ENCODE results near the gene LOXHD1.

Gene LOXHD1

DNA sequence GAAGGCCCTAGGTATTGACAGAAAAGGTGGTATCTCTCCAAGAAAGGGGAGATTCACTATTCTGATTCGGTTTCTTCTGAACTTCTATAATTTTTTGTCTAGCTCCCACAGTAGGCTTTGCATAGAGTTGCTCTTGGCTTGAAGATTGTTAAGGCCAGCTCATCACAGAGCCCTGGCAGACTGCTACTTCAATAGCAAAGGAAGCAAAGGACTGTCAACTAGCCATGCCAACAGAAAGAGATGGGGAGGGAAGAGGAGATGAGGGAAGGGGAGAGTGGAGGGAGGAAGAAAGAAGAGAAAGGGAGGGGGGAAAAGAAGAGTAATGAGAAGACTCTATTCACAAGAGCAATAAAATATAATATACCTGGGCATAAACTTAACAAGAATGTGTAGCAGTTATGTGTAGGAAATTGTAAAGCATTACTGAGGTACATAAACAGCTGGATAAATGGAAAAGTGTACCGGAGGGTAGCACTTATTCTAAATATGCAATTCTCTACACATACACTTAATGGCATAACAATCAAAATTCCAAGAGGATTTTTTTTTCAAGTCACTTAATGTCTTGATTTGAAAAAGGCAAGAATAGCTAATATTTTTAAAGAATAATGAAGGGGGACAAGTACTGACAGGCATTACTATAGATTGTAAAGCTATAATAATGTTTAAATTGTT lies 102.5 kb downstream of the LOXHD1 start:
- DNase-seq (ENCODE audit: low read depth in 3 of 3, low spot score in 1 of 3), result no peak

DNA sequence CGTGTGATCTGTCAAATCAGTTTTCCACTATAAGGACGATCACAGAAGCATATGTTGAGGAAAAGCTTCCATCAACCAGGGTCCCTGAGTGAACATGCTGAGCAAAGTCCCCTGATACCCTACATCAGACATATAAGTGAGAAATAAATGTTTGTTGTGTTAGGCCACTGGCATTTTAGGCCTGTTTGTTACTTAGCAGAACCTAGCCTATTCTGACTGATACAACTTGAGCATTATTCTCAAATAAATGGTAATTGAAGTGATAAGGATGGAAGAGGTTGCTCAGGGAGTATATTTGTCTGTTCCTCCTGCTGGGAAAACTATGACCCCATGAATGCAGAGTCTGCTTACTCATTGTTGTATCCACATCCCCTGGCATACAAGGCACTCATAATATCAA lies 106.4 kb downstream of the LOXHD1 start:
- DNase-seq (ENCODE audit: low read depth in 3 of 3, low spot score in 1 of 3), result no peak

DNA sequence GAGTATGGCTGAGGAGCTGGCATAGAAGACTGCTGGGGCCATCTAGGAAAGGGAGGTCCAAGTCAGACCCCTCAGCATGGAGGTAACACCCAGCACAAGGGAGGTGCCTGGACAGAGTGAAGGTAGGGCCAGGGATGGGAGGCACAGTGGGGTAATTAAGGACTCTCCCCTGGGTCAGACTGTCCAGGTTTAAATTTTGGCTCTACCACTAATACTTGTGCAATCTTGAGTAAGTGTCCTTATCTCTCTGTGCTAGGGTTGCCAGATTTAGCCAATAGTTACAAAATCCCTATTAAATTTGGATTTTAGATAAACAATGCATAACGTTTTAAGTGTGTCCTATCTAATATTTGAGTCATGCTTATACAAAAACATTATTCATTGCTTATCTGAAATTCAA lies 109.5 kb downstream of the LOXHD1 start:
- no peak for DNase-seq (ENCODE audit: low read depth in 3 of 3, low spot score in 1 of 3)

DNA sequence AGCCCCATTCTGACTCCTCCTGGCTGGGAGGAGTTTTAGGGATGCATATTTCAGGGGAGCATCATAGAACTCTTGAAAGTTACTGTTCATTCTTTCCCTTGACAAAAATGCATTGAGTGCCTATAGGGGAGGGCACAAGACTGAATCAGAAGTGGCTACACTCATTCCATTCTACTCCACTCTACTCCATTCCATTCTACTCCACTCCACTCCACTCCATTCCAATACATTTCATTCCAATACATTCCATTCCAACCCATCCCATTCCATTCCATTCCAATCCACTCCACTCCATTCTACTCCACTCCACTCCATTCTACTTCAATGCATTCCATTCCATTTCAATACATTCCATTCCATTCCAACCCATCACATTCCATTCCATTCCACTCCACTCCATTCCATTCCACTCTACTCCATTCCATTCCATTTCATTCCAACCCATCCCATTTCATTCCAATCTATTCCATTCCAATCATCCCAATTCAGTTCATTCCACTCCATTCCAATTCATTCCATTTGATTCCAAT lies 110.8 kb downstream of the LOXHD1 start:
- DNase-seq (ENCODE audit: low read depth in 3 of 3, low spot score in 1 of 3), result no peak

DNA sequence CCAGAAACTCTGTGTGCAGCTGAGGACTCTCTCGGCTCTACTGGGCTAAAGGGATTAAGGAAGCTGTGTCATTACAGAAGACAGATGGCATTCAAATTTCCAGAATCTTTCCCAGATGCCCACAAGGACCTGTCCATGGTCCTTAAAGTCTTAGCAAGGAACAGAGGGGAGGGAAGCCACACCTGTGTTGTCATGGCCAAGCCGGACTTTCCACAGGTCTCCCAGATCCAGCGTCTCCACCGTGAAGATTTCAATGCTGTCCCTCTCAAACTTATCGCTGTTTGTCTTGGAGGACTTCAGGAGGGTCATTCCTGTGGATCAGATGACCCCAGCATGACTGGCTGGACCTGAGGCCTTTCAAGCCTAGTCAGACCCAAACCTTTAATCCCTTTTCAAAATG lies 114.5 kb downstream of the LOXHD1 start:
- DNase-seq (ENCODE audit: low read depth in 3 of 3, low spot score in 1 of 3), result no peak

DNA sequence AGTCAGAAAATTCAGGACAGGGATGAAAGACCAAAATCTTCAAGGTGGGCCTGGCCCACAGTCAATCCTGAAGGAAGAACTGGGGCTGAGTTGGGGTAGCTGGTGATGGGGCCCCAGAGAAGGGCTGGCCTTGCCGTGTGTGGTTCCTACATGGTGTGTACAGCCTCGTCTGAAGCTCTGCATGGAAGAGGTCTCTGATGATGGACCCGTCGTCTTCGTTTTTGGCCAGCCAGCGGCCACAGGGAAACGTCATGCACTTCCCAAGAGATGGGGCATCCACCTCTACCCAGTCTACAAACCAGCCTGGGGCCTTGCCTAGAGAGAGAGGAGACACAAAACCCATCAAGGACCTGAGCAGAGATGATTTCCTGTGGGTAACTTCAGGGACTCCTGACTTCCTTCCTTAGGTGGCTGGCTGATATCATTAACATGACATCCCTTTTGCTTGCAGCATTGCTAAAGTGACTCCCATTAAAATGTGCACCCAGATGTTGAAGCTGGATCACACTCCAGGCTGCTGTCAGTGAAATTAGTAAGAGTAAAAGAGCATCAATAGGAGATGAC lies 115.3 kb downstream of the LOXHD1 start:
- no peak for DNase-seq (ENCODE audit: low read depth in 3 of 3, low spot score in 1 of 3)

DNA sequence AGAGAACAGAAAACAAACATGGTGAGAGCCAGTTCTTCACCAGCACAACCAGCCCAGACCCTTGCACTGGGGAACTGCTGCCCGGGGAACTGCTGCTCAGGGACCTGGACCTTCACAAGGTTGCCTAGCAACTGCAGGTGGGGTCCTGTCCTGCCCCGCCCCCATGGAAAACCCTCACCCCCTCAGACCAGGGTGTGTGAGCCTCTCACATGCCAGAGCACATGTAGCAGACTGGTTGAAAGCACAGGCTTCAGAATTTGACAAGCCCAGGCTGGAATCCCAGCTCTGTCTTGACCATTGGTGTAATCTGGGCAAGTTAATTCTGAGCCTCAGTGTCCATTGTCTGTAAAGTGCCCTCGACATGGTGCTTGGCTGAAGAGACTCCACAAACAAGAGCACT lies 118.6 kb downstream of the LOXHD1 start:
- DNase-seq (ENCODE audit: low read depth in 3 of 3, low spot score in 1 of 3), result no peak

DNA sequence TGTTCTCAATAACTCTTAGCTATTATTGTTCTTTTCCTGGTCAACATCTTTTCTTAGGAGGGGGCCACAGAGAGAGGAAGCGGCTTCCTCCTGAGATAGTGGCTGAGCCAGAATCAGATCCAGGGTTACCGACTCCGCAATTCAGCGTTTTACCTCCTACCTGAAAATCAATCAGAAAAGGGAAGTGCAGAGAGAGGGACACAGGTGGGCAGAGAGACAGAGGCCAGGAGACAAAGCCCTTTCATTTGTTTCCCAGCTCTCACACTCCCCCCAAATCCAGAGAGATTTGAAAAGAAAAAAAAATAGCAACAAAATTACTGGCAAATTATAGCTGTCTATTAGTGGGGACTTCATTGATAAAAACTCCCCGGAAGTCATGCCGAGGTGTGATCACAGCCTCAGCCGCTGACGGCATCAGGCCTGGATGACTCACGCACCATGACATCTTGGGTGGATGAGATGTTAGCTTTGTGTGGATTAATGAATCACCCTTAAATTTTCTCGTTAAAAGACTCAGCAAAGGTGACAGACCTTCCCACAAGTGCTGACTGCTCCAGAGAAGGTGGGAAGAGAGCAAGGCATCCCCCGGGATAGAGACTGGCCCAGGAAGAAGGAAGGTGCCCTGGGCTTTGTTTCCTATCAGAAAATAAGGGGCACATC lies 120.7 kb downstream of the LOXHD1 start:
- DNase-seq (ENCODE audit: low read depth in 3 of 3, low spot score in 1 of 3), result no peak

DNA sequence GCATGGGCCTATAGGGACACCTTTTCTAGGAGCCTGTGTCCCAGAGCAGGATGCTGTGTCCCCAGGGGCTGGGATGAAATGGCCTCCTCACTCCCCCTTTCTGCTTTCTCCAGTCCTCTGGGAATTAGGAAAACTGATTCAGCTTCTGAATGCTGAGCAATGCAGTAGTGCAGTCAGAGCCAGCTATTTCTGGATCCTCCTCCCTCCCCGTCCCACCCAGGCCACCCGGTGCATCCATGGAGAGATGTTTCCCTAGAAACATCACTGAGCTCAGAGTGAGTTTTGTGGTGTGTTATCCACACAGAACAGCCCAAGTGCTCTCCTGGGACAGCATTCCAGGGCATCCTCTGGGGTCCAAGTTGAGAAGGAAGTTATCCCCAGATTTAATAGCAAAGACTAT lies 125.5 kb downstream of the LOXHD1 start:
- DNase-seq (ENCODE audit: low read depth in 3 of 3, low spot score in 1 of 3), result no peak

DNA sequence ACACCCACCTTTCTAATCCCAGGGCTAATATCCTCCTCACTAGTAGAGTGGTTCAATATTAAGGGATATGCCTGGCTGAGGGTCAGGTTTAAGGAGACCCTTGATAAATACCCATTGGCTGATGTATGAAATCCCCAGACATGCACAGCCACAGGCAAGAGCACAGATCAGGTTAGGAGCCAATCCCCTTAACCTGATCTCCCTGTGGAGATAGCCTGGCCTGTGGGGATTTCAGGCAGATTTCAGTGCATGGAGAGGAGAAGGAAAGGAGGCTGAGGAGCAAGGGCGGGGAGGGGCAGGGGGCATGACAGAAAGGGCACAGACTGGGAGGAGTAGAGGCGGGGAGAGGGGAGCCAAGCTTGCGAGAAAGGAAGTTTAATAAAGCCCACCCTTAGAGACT lies 129.0 kb downstream of the LOXHD1 start:
- DNase-seq (ENCODE audit: low read depth in 3 of 3, low spot score in 1 of 3), result no peak

DNA sequence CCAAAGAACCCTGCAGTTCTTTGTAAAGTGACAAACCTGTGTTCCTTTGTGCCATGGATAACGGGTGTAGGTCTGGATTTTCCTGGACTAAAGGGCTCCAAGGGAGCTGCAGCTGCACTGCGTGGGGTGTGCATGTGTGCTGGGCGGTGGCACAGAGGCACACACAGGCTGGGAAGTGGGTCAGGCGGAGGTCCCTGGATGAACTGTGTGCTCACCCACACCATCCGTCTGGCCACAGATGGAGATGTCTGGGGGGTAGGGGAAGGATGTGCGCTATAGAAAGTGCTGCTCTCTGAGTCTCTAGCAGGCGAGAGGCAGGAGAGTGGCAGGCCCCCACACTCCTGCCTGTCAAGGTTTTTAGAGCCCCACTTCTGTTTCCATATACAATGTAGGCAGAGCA lies 137.2 kb downstream of the LOXHD1 start:
- DNase-seq (ENCODE audit: low read depth in 3 of 3, low spot score in 1 of 3), result no peak

DNA sequence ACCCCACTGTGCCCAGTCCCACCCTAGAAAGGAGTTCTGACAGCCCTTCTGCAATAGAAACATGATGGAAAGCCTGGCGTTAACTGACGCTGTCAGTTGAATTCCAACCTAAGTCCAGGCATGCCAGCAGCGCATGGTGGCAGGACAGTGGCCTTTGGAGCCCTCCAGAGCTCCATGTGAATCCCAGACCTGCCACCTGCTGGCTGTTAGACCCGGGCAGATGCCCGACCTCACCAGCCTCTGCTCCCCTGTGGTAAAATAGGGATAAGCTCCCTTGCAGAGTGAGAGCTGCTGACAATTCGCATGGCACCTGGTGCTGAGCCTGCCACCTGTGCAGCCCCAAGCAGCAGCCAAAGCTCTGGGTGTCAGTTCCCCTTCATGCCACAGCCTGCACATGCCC lies 138.6 kb downstream of the LOXHD1 start:
- no peak for DNase-seq (ENCODE audit: low read depth in 3 of 3, low spot score in 1 of 3)

DNA sequence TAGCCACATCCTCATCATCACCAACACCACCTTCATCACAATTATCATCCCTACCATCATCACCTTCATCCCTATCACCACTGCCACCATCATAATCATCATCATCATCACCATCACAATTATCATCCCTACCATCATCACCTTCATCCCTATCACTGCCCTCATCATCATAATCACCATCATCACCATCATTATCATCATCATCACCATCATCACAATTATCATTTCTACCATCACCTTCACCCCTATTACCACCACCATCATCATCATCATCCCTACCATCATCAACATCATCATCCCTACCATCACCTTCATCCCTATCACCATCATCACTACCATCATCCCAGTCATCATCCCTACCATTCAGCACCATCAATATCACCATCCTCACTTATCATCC lies 140.5 kb downstream of the LOXHD1 start:
- DNase-seq (ENCODE audit: low read depth in 3 of 3, low spot score in 1 of 3), result no peak

DNA sequence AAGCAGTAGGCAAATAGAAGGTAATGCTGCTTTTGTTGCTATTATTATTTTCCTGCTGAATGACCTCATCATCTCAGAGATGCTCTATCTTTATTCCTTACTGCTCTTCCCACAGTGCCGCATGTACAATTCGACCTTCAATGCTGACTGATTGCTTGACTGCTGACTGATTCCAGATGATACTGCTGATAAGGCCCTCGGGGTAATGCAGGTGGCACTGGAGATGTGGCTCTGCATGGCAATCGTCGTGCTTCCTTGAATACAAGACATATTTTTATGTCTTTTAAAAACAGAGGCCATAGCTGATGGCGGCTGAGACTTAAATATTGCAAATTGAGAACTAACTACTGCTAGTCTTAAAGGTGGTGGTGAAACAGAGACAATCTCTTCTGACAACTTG lies 146.6 kb downstream of the LOXHD1 start:
- DNase-seq (ENCODE audit: low read depth in 3 of 3, low spot score in 1 of 3), result no peak

DNA sequence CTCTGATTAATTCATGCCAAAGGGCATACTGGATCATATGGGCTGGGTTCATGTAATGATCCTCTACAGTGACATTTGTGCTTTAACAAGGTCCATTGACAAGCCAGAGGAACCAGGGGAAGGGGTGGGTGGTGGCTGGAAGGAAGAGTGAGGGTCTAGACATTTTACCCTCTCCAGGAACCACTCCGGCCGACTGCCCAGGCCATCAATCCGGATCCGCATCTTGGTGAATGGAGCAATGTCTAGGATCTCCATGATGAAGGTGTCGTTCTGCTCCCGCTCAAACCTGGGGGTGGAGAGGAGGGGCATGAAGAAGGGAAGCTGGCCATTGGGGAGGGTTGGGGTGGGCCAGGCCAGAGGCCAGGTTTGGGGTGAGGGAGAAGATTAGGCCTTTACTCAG lies 147.5 kb downstream of the LOXHD1 start:
- DNase-seq (ENCODE audit: low read depth in 3 of 3, low spot score in 1 of 3), result no peak

DNA sequence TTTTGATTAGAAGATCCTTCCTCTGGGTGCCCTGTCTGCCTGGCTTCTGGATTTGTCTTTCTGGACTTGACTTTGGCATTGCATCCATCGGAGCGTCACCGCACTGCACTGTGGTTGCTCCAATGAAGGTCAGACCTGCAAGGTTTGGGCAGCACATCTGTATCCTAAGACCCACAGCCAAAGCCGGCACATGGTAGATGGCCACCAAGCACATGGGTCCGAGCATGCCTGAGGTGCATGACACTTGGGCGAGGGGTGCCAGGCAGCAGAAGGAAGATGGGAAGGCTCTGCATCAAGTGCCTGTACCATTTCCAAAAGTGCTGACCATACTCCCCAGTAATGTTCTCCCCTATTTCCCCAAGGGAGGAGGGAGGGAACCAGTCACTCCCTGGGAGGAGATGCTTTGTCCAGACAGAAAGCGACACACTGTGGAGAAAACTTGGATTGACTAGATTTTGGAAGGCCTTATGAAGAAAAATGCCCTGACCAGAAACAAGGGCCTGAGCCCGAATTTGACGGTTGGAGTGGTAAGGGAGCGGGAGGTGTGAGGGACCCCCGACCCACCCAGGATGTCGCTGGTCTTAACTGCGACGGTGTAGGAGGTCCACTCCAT lies 149.9 kb downstream of the LOXHD1 start:
- no peak for DNase-seq (ENCODE audit: low read depth in 3 of 3, low spot score in 1 of 3)

DNA sequence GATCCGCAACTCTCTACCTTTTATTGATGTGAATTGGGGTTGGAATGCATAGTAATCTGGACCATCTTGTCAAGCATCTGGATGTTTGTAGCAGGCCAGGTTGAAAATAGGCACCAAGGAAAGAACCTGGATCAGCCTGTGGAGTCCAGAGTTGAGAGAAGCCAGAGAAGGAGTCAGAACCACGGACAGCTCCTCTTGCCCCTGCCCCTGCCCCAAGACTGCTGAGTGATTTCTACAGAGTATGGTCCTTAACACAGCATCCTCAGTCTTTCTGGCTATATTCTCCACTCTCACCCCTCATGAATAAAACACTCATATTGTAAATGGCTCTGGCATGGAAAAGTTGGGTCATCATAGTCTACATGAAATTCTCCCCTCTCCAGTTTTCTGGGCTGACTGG lies 154.6 kb downstream of the LOXHD1 start:
- no peak for DNase-seq (ENCODE audit: low read depth in 3 of 3, low spot score in 1 of 3)

DNA sequence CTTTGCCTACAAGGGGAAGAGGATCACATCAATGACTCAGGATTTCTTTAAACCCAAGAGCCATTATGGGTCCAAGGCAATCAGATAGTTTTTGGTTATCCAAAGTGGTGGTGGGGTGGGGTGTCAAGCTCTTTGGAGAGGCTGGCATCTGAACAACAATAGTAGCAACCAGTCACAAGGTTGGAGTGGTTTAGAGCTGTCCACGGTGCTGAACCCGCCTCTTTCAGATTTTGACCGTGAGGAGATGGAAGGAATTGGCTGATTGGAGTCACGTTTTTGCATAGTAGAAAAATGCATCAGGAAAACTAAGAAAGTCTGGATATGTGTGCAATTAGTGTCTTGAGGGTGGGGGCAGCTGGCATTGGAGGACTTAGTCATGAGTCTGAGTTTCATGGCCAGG lies 159.9 kb downstream of the LOXHD1 start:
- DNase-seq (ENCODE audit: low read depth in 3 of 3, low spot score in 1 of 3), result peak in 1 of 3 donors; percentile 13

DNA sequence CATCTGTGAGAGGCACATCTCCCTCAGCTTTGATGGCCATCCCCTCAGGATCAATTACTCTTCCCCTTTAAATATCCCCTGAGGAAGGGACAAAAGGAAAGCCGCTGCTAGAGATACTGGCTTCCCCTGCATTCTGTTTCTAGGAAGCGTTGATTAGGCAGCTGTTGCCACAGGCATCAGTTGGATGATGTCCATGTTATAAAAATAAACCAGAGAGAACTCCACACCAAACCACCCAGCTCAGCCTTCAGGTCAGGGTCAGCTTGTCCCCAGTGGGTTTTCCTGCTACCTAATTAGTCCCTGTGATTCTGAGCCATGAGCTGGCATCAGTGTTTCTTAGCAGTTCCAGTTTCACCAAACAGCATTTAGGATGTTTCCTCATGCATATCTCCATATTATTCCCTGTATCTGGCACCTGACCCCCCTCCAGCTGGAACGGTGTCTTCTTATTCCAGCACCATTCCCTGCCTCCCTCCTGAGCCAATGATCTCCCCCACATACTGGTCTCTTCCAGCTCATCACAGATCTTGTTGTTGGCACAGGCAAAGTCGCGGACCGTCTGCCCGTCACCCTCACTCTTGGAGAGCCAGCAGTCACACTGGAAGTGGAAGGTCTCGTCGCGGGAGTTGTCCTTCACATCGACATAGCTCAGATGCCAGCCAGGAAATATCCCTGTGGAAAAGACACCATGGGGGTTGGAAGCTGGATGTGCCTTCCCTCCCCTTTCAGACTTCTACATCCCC lies 168.4 kb downstream of the LOXHD1 start:
- DNase-seq (ENCODE audit: low read depth in 3 of 3, low spot score in 1 of 3), result no peak

DNA sequence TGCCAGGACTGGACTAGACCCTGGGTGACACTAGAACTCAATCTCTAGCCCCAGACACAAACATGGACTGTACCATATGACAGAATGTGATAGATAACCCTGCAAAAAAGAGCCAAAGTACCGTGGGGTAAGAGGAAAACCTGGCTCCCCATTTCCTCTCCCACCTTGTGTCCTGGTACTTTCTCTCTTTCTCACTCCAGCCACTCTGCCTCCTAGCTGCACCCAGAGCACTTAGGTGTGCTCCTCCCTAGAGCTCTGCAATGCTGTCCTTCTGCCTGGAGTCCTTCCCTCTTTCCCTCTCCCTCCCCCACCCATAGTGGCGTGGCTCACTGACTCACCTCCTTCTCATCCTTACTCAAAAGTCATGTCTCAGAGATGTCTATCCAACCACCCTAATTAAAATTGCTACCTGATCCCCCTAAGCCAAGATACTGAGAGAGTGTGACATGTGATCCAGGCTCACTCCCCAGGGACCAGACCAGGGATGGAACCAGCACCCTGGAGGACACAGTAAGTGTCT lies 171.3 kb downstream of the LOXHD1 start:
- no peak for DNase-seq (ENCODE audit: low read depth in 3 of 3, low spot score in 1 of 3)

DNA sequence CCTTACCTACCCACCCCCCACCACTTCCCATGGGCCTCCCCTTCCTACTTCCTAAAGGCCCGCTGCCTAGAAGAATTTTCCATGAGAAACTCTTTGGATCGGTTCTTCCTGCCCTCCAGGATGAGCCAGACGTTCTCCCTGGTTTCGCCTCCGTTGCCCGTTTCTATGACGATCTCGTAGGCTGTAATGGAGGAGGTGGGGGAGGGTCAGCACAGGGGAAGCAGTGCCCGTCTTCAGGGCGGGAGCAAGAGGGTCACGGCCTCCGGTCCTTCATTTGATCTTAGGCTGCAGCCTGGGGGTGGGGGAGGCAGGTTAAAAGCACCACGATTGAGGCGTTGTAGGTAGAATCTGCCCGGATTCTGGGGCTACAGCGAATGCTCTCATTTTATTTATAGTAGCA lies 172.0 kb downstream of the LOXHD1 start:
- no peak for DNase-seq (ENCODE audit: low read depth in 3 of 3, low spot score in 1 of 3)
